NCI-H526 (cell line): ENCODE measurements around the gene ELANE.
A peak's percentile ranks its signal among the peaks of the same experiment; 100 is the strongest.

Source experiments
- DNase-seq, 2 experiments: peaks; one replicate each; lab custom pipeline; 2025; lab: John Stamatoyannopoulos, UW

The ELANE gene

GRCh38 chr19:852136-853013 is at the start of gene ELANE:
ELANE (plus strand) TSS chr19:852303; CDS start chr19:852329, 26 bp downstream.
- DNase-seq = no peak

DNA sequence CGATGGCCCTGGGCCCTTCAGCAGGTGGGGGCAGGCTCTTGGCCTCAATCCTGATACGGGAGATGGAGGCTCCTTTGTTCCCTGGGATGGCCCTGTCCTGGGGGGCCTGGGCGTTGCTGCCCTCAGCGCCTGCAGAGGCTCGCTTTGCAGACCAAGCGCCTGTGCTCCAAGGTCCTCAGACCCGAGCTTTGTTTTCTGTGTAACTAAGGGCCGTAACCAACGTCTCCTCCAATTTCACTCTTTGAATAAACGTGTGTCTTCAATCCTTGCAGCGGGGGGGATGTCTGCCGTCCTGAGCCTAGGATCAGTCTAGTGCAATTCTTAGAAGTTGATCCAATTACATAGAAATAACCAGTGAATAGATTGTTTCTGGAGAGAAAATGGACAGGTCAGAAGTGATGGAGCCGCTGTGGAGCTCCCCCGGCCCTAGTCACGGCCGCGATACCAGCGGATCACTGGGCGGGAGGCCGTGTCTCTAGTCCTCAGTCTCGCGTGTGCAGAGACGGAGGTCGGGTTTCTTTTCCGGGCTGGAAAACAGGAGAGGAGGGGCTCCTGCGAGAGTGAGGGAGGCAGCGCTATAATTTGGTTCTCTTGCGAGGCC is 49.5 kb upstream of the ELANE start:
- peak; percentile 49 to 59 for DNase-seq

DNA sequence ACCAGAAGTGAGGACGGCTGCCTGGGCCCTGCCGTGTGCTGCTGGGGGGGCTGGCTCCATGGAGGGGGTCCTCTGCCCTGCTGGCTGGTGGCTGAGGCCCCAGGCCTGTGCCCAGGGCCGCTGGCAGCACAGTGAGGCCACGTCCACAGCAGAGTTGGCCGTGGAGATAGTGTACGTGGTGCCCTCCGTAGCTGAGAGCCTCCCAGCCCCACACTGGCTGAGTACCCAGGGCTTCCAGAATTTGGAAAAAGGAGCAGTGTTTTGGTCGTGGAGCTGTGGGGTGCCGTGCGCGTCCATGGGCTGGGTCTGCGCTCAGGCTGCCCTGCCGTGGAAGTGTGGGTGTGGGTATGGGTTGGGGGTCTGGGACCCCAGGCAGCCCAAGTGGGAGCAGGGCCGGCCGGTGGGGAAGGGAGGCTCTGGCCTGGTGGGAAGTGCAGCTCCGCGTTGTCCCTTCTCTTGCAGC is 49.0 kb upstream of the ELANE start:
- DNase-seq = no peak

DNA sequence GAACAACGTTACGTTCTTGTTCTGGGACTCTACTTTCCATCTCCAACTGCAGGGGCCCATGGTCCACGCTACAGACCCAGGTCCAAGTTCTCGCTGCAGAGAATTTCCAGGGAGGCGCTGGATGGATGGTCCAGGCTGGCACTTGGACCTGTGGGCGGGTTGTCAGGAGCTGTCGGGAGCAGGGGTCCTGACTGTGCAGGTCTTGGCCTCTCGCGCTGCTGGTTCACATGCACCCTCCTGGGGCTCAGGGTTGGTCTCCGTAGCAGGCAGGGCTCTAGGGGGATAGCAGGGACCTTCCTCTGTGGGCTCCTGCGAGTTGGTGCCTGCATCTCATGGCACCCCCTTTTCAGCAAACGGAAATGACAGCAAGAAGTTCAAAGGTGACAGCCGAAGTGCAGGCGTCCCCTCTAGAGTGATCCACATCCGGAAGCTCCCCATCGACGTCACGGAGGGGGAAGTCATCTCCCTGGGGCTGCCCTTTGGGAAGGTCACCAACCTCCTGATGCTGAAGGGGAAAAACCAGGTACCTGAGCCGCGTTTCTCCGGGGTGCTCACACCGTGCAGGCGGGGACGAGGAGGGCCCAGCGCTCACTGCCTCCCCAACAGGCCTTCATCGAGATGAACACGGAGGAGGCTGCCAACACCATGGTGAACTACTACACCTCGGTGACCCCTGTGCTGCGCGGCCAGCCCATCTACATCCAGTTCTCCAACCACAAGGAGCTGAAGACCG is 48.3 kb upstream of the ELANE start:
- DNase-seq = no peak

DNA sequence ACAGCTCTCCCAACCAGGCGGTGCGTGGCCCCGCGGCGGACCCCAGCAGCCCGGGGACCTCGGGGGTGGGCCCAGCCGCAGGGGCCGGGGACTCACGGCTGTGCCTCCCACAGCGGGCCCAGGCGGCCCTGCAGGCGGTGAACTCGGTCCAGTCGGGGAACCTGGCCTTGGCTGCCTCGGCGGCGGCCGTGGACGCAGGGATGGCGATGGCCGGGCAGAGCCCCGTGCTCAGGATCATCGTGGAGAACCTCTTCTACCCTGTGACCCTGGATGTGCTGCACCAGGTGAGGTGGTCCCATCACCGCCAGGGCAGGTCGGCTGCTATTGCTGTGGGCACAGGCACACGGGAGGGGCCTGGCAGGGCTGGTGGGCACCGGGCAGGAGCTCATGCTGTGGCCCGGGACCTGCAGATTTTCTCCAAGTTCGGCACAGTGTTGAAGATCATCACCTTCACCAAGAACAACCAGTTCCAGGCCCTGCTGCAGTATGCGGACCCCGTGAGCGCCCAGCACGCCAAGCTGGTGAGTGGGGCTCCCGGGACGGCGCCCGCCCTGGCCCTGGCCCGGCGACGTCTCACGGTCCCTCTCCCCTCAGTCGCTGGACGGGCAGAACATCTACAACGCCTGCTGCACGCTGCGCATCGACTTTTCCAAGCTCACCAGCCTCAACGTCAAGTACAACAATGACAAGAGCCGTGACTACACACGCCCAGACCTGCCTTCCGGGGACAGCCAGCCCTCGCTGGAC is 47.5 kb upstream of the ELANE start:
- DNase-seq = no peak

DNA sequence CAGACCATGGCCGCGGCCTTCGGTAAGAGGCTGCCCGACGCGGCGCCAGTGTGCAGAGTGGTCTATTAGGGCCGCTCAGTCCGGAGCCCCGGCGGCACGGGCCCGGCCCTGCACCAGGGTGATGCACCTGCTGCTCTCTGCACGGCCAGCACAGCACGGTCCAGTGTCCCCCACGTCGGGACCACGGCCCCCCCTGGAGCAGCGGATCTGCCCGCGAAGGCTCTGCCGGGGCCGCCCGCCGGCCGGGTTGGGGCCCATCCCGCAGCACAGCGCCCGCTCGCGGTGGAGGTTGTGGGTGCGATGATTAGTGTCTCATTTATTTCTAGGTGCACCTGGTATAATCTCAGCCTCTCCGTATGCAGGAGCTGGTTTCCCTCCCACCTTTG is 46.9 kb upstream of the ELANE start:
- no peak for DNase-seq

- no peak for DNase-seq
Measured at GRCh38 chr19:805600-806550, 46.2 kb upstream of the ELANE start.

GRCh38 chr19:806815-807421 is 45.2 kb upstream of the ELANE start:
- no peak for DNase-seq

DNA sequence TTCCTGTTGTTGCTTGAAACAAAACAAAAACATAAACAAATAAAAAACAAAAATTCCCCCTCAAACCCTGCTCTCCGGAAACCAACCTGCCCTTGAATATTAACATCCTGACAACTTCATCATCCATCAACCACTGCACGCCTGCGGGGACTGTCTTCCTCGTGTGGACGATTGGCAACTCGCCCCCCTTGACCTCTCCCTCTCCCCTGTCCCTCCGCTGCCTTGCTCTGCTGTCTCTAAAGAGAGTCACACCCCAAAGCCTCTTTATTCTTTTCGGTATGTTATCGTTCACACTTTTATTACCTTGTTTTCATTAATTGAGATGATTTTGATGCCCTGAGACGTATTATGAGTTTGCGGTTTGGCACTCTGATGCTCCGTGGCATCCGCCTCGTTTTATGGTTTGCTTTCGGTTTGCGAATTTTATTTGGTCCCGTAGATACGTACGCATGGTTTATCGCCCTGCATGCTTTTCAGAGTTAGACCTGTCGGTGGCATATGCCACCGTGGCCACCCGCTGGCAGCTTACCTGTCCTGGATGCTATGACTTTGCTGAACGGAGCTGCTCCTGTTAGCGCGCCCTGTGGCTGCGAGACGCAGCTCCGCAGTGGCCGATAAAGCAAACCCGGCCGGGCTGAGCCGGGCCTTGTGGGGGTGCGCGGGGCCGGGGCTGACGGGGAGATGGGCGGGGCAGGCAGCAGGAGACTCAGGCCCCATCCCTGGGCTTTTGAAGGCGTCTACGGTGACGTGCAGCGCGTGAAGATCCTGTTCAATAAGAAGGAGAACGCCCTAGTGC is 44.3 kb upstream of the ELANE start:
- DNase-seq = no peak

GRCh38 chr19:808423-808775 is 43.7 kb upstream of the ELANE start:
- no peak for DNase-seq

- no peak for DNase-seq
Measured at GRCh38 chr19:810077-810855, 41.8 kb upstream of the ELANE start.

- no peak for DNase-seq
Measured at GRCh38 chr19:810883-811489, 41.1 kb upstream of the ELANE start.

GRCh38 chr19:811506-812048 is 40.5 kb upstream of the ELANE start:
- DNase-seq = no peak

DNA sequence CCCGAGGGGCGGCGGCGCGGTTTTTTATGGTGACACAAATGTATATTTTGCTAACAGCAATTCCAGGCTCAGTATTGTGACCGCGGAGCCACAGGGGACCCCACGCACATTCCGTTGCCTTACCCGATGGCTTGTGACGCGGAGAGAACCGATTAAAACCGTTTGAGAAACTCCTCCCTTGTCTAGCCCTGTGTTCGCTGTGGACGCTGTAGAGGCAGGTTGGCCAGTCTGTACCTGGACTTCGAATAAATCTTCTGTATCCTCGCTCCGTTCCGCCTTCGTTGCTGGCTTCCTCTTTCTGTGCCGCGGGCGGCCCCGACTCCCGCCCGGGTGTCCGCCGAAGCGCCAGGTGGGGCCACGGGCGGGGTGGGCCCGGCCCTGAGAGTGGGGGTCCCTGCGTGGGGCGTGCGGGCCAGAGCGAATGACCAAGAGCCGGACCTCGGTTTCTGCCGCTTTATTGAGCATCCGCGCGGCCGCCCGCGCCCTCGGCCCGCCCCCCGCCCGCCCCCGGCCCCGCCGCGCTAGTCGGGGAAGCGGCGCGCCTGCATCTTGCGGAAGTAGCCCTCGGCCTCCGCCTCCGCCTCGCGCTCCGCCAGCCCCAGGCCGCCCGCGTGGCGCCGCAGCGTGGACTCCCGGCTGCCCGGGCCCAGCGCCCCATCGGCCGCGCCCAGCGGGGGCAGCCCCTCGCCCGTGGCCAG is 39.9 kb upstream of the ELANE start:
- peak in 1 of 2 experiments; percentile 47 for DNase-seq

- DNase-seq = no peak
Measured at GRCh38 chr19:812747-813218, 39.3 kb upstream of the ELANE start.

DNA sequence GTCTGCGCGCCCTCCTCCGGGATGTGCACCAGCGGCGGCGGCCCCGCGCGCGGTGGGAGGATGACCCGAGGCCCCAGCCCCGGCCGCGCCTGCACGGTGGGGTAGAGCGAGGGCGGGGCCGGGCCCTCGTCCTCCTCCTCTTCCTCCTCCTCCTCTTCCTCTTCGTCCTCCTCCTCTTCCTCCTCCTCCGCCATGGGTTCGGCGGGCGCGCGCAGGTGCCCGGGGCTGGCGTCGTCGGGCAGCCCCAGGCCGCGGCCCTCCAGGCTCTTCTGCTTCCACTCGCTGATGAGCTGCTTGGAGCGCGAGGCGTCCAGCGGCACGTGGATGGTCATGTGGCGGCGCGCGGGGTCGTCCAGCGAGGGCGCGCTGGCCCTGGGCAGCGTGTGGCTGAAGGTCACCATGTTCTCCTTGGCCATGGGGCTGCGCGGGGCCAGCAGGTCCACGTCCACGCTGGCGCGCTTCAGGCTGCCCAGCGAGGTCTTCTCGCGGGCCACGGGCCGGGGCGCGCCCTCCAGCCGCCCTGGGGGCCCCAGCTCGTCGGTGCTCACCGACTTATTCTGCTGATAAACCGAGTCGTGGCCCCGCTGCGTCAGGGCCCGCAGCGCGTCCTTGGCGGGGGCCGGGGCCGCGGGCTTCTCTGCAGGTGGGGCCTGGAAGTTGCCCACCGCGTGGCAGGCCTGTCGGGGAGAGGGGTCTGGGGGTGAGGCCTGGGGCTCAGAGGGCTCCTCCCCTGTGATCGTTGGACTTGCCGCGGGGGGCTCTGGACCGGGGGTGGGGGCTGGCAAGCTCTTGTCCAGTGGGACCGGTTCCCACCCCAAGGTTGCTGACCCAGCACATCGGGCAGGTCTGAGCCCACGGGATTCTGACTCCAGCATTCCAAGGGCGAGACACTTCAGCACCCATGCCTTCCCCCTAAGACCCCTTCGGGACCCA is 38.6 kb upstream of the ELANE start:
- no peak for DNase-seq
